Muscle of leg (tissue), 11 donors: ENCODE results near the gene MYO10. TPM values are rescaled to one million over a fixed set of nuclear protein-coding genes. Genes with fewer than 3 reads are reported as not detected.

Experiments used
- DNase-seq: peaks from one replicate; pipeline ENCODE4 v3.0.0; 2013
- H3K27ac ChIP-seq: one replicate; pipeline ENCODE4 v1.5.1; 2013; ENCODE audit warnings: mild to moderate bottlenecking, low read length, control low read depth
- H3K27me3 ChIP-seq: one replicate; pipeline ENCODE4 v1.6.1; 2013; ENCODE audit warnings: low read length; ENCODE audit not compliant: control insufficient read depth, insufficient read depth
- H3K36me3 ChIP-seq: one replicate; pipeline ENCODE4 v1.6.1; 2013; ENCODE audit warnings: low read length; ENCODE audit not compliant: control insufficient read depth, insufficient read depth
- H3K4me1 ChIP-seq: one replicate; pipeline ENCODE4 v1.6.1; 2013; ENCODE audit warnings: low read length; ENCODE audit not compliant: control insufficient read depth, insufficient read depth
- H3K4me3 ChIP-seq: one replicate; pipeline ENCODE4 v1.5.1; 2013; ENCODE audit warnings: low read length, control low read depth
- H3K9me3 ChIP-seq: replicated peaks from 2 replicates; pipeline ENCODE4 v1.6.1; 2013; ENCODE audit warnings: low read depth, low read length; ENCODE audit not compliant: control insufficient read depth
- WGBS: methylation state at CpG from one replicate; pipeline ENCODE4 v1.1.5; 2013; ENCODE audit warnings: missing lambda C conversion rate; ENCODE audit not compliant: insufficient coverage; 5-methylcytosine and 5-hydroxymethylcytosine counted together
- polyA plus RNA-seq, 8 donors: library from polyadenylated mRNA; unstranded; fragments of 120-200 nt; gene quantifications; one replicate each; pipeline versions ENCODE4 v1.2.1 to v1.2.3, GENCODE V29; 2013; ENCODE audit warnings: inconsistent platforms in 1 of 8, low replicate concordance in 1 of 8; ENCODE audit not compliant: insufficient read length in 8 of 8, insufficient read depth in 1 of 8
- total RNA-seq: library from RNA; stranded (reverse); fragments of 120-200 nt; gene quantifications from one replicate; pipeline ENCODE4 v1.2.4, GENCODE V29; 2013

The MYO10 gene
- total and polyA plus RNA-seq, 9 donors: 16.6 to 35.4 (median 30.0) TPM

DNA sequence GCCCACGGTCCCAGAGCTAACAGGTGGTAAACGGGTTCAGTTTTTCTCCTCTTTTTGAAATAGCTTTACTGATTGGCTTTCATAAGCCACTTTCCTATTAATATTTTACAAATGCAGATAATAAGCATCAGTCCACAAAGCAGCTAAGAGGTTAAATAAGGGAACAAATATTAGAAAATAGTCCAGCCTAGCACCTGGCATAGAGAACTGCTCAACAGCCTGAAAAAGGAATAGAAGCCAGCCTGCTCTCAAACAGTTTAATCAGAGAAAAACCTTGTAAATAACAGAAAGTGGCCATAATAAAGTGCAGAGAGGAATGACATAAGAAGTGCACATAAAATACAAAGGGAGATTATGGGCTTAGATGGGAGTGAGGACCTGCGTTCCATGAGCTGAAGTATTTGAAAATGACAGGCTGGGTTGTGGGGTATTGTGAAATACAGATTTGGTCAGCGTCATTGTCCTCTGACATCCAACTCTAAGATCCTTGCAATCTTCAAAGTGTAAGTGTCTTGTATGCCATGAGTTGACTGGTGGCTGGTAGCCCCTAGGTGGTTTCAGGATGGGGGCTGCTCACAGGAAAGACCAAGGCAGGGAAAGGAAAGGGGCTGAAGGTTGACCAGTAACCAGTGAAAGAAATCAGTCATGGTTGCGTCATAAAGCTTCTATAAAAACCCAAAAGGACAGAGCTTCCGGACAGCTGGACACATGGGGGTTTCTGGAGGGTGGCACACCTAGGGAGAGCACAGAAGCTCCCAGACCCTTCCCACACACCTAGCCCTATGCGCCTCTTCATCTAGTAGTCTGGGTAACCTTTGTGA, 32.4 kb downstream of the MYO10 start:
- DNase-seq: no peak
- Histone ChIP-seq H3K27ac (no peak overlapping the region), H3K4me3 (no peak overlapping the region), H3K27me3 (no peaks in the 10 kb centered on the region), H3K9me3 (no peaks in the 10 kb centered on the region), H3K4me1 (peaks cover 29% of the 10 kb centered on the region), H3K36me3 (peaks cover 3% of the 10 kb centered on the region)
- 80% methylated on average over 1 of the region's 7 CpGs for WGBS

DNA sequence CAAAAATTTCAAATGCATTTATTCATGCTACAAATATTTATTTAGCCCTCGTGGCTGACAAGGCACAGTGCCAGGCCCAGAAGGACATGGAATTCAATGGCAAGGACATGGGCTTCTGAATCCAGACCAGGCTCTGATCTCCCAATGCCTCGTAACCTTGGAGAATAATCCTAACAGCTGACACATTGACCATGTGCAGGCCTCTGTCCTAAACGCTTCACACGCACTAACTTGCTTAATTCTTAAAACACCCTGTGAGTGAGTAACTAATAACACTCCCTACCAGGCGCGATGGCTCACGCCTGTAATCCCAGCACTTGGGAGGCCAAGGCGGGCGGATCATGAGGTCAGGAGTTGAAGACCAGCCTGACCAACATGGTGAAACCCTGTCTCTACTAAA, 33.2 kb downstream of the MYO10 start:
- Histone ChIP-seq H3K4me1 (peaks cover 30% of the 10 kb centered on the region), H3K9me3 (no peaks in the 10 kb centered on the region), H3K36me3 (peaks cover 3% of the 10 kb centered on the region), H3K27me3 (no peaks in the 10 kb centered on the region), H3K4me3 (no peak overlapping the region), H3K27ac (no peak overlapping the region)
- DNase-seq: peak; percentile 87
- WGBS: 68% methylated on average over 7 of the region's 9 CpGs

DNA sequence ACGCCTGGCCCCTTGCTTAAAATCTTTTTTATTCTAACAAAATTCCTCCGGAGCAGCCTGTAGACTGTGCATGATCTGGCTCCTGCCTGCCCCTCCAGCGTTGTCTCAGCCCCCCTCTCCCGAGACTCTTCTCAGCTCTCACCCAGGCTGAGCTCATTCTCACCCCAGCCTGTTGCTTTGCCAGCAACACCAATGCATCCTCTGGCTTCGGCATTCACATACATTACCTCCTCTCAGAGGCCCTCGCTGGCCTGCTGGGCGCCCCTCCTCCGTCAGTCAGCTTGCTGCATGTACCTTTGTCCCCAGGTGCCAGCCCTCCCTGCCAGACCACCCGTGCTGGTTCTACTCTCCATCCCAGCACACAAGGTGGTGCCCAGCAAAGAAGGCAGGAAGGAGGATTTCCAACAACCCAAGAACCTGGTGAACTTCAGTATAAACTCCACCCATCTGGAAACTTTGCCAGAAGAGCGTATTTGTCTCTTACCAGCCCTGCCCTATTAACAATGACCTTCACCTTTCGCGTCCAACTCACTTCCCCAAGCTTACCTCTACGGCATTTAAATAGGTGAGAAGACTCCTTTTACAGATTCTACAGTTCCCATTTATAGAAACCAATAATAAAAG, 35.0 kb downstream of the MYO10 start:
- H3K27me3 ChIP-seq: no peaks in the 10 kb centered on the region
- no peak overlapping the region for H3K27ac ChIP-seq
- WGBS: 57% methylated on average over 11 of the region's 13 CpGs

DNA sequence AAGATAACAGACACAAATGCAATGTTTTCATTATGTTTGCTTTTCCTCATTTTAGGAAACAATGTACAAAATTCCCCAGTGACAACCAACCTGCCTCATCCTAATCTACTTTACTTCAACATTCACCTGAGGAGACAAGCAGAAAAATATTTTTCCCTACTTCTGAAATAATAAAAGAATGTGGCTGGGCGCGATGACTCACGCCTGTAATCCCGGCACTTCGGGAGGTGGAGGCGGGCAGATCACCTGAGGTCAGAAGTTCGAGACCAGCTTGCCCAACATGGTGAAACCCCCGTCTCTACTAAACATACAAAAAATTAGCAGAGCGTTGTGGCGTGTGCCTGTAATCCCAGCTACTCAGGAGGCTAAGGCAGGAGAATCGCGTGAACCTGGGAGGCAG, 36.9 kb downstream of the MYO10 start:
- 100% methylated on average over 4 of the region's 12 CpGs for WGBS
- DNase-seq: no peak
- peaks cover 44% of the 10 kb centered on the region for H3K4me1 ChIP-seq
- no peak overlapping the region for H3K27ac ChIP-seq
- H3K27me3 ChIP-seq: no peaks in the 10 kb centered on the region
- no peak overlapping the region for H3K4me3 ChIP-seq
- H3K9me3 ChIP-seq: no peaks in the 10 kb centered on the region
- H3K36me3 ChIP-seq: no peaks in the 10 kb centered on the region

More for the DNA sequence above, 35.0 kb downstream of the MYO10 start:
- no peak overlapping the region for H3K4me3 ChIP-seq
- H3K36me3 ChIP-seq: peaks cover 3% of the 10 kb centered on the region
- H3K4me1 ChIP-seq: peaks cover 37% of the 10 kb centered on the region
- no peak for DNase-seq
- no peaks in the 10 kb centered on the region for H3K9me3 ChIP-seq

DNA sequence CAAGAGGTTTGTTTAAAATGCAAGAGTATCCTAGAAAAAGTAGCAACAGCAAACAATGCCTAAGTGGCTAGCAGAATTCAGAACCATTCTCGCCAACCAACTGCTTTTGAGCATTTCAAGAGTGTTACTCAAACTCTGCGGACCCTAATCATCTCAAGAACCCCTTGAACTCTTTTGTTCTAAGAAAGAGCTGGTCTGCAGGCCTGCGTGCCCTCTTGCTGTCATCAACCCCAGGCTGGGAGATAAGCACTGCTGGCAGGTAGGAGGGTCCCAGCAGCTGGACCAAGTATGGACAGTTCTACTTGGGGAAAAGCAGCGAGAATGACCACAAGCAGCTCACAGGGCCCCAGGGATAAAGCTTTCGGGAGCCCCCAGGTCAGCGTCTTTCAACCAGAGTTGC, 38.3 kb downstream of the MYO10 start:
- WGBS: 94% methylated on average over 2 of the region's 6 CpGs

DNA sequence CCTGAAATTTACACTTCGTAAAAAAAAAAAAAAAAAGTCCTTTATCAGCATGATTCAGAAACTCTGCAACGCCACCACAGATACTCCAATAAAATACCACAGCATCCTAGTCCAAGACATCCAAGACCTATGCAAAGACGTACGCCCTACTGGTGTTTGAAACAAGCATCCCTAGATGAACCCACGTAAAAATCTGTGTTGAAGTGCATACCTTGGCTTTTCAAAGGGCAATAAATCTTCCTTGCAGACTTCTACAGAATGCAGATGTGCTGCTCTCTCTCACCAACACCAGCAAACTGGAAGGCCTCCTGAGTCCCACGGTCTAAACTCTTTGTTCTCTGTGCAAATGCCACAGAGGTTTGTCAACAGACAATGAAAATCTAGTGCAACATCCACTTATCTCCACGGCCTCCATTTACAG, 38.8 kb downstream of the MYO10 start:
- Histone ChIP-seq H3K36me3 (no peaks in the 10 kb centered on the region), H3K9me3 (no peaks in the 10 kb centered on the region), H3K4me1 (peaks cover 31% of the 10 kb centered on the region), H3K27me3 (no peaks in the 10 kb centered on the region), H3K27ac (no peak overlapping the region), H3K4me3 (no peak overlapping the region)
- no peak for DNase-seq
- 44% methylated on average over 6 of the region's 7 CpGs for WGBS

More for the DNA sequence above, 38.3 kb downstream of the MYO10 start:
- DNase-seq: no peak
- Histone ChIP-seq H3K4me3 (no peak overlapping the region), H3K27me3 (no peaks in the 10 kb centered on the region), H3K27ac (no peak overlapping the region), H3K9me3 (no peaks in the 10 kb centered on the region), H3K4me1 (peaks cover 33% of the 10 kb centered on the region), H3K36me3 (no peaks in the 10 kb centered on the region)

DNA sequence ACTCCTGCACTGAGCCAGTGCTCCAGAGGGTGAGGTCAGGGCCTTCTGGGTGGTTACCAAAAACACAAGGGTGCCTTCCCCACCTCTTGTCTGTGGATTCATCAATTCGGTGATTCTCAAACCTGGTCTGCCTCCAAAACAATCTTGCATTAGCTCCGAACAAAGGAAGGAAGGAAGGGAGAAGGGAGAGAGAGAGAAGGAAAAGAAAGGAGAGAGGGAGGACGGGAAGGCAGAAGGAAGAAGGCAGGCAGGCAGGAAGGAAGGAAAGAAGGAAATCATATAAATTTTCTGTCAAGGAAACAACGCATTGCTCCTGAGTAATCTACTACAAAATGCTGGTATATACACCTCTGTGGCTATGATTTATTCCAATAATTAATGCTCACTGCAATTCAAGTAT, 39.3 kb downstream of the MYO10 start:
- H3K4me3 ChIP-seq: no peak overlapping the region
- H3K9me3 ChIP-seq: no peaks in the 10 kb centered on the region
- peaks cover 31% of the 10 kb centered on the region for H3K4me1 ChIP-seq
- H3K36me3 ChIP-seq: no peaks in the 10 kb centered on the region
- 60% methylated on average over 1 of the region's 4 CpGs for WGBS
- no peaks in the 10 kb centered on the region for H3K27me3 ChIP-seq
- H3K27ac ChIP-seq: no peak overlapping the region
- DNase-seq: no peak

DNA sequence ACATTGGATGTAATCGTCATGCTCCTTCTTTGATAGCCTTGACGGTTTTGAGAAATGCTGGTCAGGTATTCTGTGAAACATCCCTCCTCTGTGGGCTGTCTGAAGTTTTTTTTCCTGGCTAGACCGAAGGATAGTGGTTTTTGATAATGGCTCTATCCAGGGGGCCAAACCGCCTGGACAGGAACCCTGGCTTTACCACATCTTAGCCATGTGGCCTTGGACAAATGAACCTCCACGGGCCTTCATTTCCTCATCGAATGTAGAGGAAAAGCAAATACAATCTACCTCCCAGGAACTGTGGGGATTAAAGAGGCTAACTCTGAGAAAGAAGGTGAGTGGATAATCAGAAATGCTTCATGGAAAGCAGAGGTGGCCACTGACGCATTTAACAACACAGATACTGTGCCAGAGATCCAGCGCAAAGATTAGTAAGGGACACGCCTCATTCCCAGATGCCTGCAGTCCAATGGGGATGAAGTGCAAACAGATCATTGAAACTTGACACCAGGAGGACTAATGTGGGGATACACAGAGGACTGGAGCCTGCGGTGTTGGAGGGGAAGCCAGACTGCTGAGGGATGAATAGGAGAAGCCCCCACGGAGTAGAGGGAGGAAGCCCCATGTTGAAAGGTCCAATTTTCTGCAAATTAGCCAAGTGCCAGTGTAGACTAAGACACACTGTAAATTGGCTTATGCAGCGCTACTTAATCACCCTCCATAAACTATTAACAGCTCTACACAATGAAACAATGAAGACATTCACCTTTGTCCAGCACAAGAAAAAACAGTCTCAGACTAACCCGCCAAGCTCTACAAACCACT, 41.6 kb downstream of the MYO10 start:
- DNase-seq: peak; percentile 58
- H3K4me1 ChIP-seq: peaks cover 33% of the 10 kb centered on the region
- no peaks in the 10 kb centered on the region for H3K9me3 ChIP-seq
- no peak overlapping the region for H3K27ac ChIP-seq
- no peaks in the 10 kb centered on the region for H3K36me3 ChIP-seq
- H3K4me3 ChIP-seq: no peak overlapping the region
- WGBS: 23% methylated on average over 5 of the region's 13 CpGs
- no peaks in the 10 kb centered on the region for H3K27me3 ChIP-seq

DNA sequence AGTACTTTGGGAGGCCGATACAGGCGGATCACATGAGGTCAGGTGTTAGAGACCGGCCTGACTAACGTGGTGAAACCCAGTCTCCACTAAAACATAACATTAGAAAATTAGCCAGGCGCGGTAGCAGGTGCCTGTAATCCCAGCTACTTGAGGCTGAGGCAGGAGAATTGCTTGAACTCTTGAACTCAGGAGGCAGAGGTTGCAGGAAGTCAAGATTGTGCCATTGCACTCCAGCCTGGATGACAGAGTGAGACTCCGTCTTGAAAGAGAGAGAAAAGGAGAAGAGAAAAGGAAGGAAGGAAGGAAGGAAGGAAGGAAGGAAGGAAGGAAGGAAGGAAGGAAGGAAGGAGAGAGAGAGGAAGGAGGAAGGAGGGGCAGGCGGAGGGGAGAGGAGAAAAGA, 45.1 kb downstream of the MYO10 start:
- DNase-seq: no peak
- Histone ChIP-seq H3K4me3 (no peak overlapping the region), H3K9me3 (no peaks in the 10 kb centered on the region), H3K36me3 (no peaks in the 10 kb centered on the region), H3K4me1 (peaks cover 36% of the 10 kb centered on the region), H3K27me3 (no peaks in the 10 kb centered on the region), H3K27ac (no peak overlapping the region)
- WGBS: 64% methylated on average over 8 of the region's 8 CpGs

DNA sequence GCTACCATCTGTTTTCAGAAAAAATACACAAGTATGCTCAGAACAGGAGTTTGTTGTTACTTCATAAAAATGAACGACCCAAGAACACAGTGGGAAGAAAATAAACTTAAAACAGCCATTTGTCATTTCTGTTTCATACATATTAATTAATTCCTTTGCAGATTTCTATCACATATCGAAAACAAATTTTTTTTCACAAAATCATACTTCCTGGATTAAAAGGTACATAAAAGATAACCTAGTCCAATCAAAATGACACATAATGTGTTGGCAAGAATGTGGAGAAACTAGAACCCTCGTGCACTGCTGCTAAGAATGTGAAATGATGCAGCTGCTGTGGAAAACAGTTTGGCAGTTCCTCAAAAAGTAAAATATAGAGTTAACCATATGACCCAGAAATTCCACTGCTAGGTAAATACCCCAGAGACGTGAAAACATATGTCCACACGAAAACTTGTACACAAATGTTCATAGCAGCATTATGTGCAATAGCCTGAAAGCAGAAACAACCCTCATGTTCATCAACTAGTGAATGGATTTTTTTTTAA, 46.0 kb downstream of the MYO10 start:
- Histone ChIP-seq H3K27me3 (no peaks in the 10 kb centered on the region), H3K9me3 (no peaks in the 10 kb centered on the region), H3K36me3 (no peaks in the 10 kb centered on the region), H3K4me1 (peaks cover 38% of the 10 kb centered on the region), H3K4me3 (no peak overlapping the region), H3K27ac (peak overlapping the region; percentile 5)
- DNase-seq: peak; percentile 36
- no CpG with 5 or more reads among the region's 5 CpGs for WGBS
